Motor neuron (in vitro differentiated cells): ENCODE results near the gene DAZL. TPM values are rescaled to one million over a fixed set of nuclear protein-coding genes. Genes with fewer than 3 reads are reported as not detected.

ENCODE experiments used
- ATAC-seq, 8 experiments: fragments of 200-7000 bp; cut with Tn5 transposase; replicated peaks in 6 of 8; 2 replicates each; pipeline ENCODE4 v1.8.0; 2021; ENCODE audit warnings: mild to moderate bottlenecking in 8 of 8, moderate library complexity in 8 of 8
- H3K27ac ChIP-seq, 2 donors: fragments of 250-450 bp; sonication (Bioruptor Pico); 2 replicates each; pipeline ENCODE4 v1.9.0; 2021; ENCODE audit warnings: antibody characterized with exemption in 2 of 2, mild to moderate bottlenecking in 2 of 2, moderate library complexity in 1 of 2
- H3K4me1 ChIP-seq, 2 donors: fragments of 250-450 bp; sonication (Bioruptor Pico); replicated peaks in 1 of 2; 2 replicates each; pipeline ENCODE4 v1.6.1; 2021; ENCODE audit warnings: antibody characterized with exemption in 2 of 2, mild to moderate bottlenecking in 2 of 2, moderate library complexity in 1 of 2
- H3K4me3 ChIP-seq, 5 donors: fragments of 250-450 bp; sonication (Bioruptor Pico); 2 replicates each; pipeline ENCODE4 v1.9.0; 2021; ENCODE audit warnings: antibody characterized with exemption in 5 of 5, mild to moderate bottlenecking in 5 of 5, moderate library complexity in 4 of 5
- WGBS, 10 experiments: fragments of 450-650 bp; shearing (Covaris generic); methylation state at CpG; one replicate each; pipeline ENCODE4 v1.0.0; 2022; 5-methylcytosine and 5-hydroxymethylcytosine counted together
- in situ Hi-C, 9 experiments: fragments of 400-800 bp; cut with MboI; loops; one replicate each; pipeline ENCODE4 v1.15.0; 2021; ENCODE audit warnings: low sequenced_read_pairs in 9 of 9, low pct_unique_long_range_greater_than_20kb in 2 of 9; ENCODE audit not compliant: unreplicated experiment in 9 of 9
- total RNA-seq, 8 experiments: library from RNA; unstranded; fragments of 300-600 nt; gene quantifications; 2 replicates each; pipeline versions ENCODE4 v1.2.3 to v1.2.4, GENCODE V29; 2022

The DAZL gene
- total RNA-seq, 8 experiments from 2014 or later = 0.14 to 1.00 (median 0.17) TPM; not detected in 5

DNA sequence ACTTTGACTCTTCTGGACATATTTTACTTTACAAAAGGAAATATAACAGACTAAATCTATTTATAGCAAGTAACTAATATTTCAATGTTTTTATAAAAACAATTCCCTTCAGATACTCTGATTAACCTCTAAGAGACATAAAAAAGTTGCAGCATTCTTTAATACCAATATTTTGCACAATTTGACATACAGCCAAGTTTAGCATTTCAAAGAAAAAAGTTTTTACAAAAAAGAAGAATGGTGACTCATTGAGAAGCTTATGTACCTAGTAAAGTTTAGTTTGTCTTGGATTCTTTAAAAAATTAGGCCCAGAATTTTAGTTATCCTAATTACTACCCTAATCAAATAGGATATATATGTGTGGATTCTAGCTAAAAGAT is 17.6 kb downstream of the DAZL start:
- no peaks in the 10 kb centered on the region for H3K4me1 ChIP-seq
- in situ Hi-C loops = loop anchor here in 1 of 9 experiments (25.0 kb wide), 1 partner anchor 650 kb away; no protein-coding TSS in a partner anchor
- H3K4me3 ChIP-seq = no peak overlapping the region
- no peak overlapping the region for H3K27ac ChIP-seq
- no peak for ATAC-seq

- in situ Hi-C loops = loop anchor here in 1 of 9 experiments (25.0 kb wide), 1 partner anchor 650 kb away; no protein-coding TSS in a partner anchor
- ATAC-seq = no peak
- Histone ChIP-seq H3K27ac (no peak overlapping the region), H3K4me1 (no peaks in the 10 kb centered on the region), H3K4me3 (no peak overlapping the region)
- 40 to 100% (median 83%) methylated on average over 1 to 3 of the region's 3 CpGs for WGBS, 10 experiments
Measured at GRCh38 chr3:16587047-16587680, 18.1 kb downstream of the DAZL start.

DNA sequence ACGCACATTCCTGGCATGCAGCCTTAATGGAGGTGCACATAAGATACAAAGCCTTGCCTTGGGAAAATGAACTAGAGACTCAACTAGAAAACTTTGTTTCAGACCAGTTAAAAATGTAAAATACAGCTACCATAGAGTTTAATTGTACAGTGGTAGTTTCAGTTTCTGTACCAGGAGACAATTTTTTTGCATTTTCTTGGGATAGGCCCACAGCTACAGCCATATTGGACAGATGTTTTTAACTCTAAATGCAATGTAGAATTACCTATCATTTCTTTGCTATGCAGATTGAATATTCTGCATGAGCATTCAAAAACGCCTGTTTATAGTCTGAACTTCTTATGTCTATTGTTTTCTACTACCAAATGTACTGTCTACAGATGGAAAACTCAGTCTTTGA is 20.3 kb downstream of the DAZL start:
- WGBS, 10 experiments = 22 to 100% (median 59%) methylated on average over 1 to 2 of the region's 2 CpGs
- H3K4me3 ChIP-seq = no peak overlapping the region
- peak in 2 of 8 experiments; percentile 52 to 89 for ATAC-seq
- in situ Hi-C loops = loop anchor here in 1 of 9 experiments (25.0 kb wide), 1 partner anchor 652 kb away; no protein-coding TSS in a partner anchor
- no peak overlapping the region for H3K27ac ChIP-seq
- H3K4me1 ChIP-seq = no peaks in the 10 kb centered on the region

- 71 to 100% (median 82%) methylated on average over 1 to 5 of the region's 5 CpGs; no CpG with 5 or more reads in 1 of the 10 experiments for WGBS, 10 experiments
- Histone ChIP-seq H3K4me1 (no peaks in the 10 kb centered on the region), H3K4me3 (no peak overlapping the region), H3K27ac (no peak overlapping the region)
- ATAC-seq = no peak
- in situ Hi-C loops = loop anchor here in 1 of 9 experiments (25.0 kb wide), 1 partner anchor 654 kb away; no protein-coding TSS in a partner anchor
Measured at GRCh38 chr3:16583551-16583950, 21.7 kb downstream of the DAZL start.

GRCh38 chr3:16570113-16570512 is 35.1 kb downstream of the DAZL start:
- peak in 1 of 8 experiments; percentile 29 for ATAC-seq
- 13 to 90% (median 68%) methylated on average over 3 to 4 of the region's 4 CpGs; no CpG with 5 or more reads in 1 of the 10 experiments for WGBS, 10 experiments
- Histone ChIP-seq H3K4me3 (no peak overlapping the region), H3K27ac (no peak overlapping the region), H3K4me1 (peaks cover 0 to 6% of the 10 kb centered on the region in 2 donors)
- in situ Hi-C loops = loop anchor here in 1 of 9 experiments (25.0 kb wide), 1 partner anchor 283 kb away; no protein-coding TSS in a partner anchor

DNA sequence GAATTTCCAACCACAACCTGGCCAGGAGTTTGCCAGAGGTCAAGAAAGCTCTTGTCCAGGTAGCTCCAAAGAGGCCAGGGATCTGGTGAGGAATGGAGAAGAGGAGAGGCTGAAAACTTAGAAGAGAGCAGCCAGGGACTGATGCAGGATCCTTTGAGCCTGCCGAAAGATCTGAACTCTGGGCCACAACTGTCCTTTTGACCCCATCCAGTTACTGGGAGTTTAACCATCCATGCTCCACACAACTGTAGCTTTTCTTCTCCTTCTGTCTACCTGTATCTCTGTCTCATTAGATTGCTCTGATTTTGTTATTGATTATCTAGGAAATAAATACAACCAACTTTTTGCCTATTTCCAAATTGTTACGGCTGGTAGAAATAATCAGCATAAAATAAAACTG is 36.7 kb downstream of the DAZL start:
- H3K27ac ChIP-seq = no peak overlapping the region
- in situ Hi-C loops = loop anchor here in 1 of 9 experiments (25.0 kb wide), 1 partner anchor 281 kb away; no protein-coding TSS in a partner anchor
- ATAC-seq = no peak
- no peak overlapping the region for H3K4me3 ChIP-seq
- peaks cover 0 to 6% of the 10 kb centered on the region in 2 donors for H3K4me1 ChIP-seq
- WGBS, 10 experiments = 67 to 100% (median 90%) methylated on average over 1 to 2 of the region's 2 CpGs; no CpG with 5 or more reads in 3 of the 10 experiments

DNA sequence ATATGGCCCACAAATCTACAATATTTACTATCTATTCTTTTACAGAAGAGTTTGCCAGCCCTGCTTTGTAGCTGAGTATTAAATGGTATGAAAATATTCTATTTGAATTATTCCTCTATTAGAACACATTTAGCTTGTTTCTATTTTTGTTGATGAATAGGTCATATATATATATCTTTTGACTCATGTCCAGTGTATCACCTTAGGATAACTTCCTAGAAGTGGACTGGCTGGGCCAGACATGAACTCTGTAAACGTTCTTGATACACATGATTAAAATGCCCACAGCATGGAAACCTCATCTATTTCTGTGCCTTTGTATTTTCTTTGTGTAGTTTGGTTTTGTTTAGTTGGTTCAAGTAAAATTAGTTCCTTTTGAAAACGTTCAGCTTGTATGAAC is 37.1 kb downstream of the DAZL start:
- no peak for ATAC-seq
- peaks cover 0 to 6% of the 10 kb centered on the region in 2 donors for H3K4me1 ChIP-seq
- no peak overlapping the region for H3K4me3 ChIP-seq
- WGBS, 10 experiments = 25 to 80% (median 50%) methylated on average over 1 to 2 of the region's 2 CpGs; no CpG with 5 or more reads in 1 of the 10 experiments
- in situ Hi-C loops = loop anchor here in 1 of 9 experiments (25.0 kb wide), 1 partner anchor 281 kb away; no protein-coding TSS in a partner anchor
- no peak overlapping the region for H3K27ac ChIP-seq

- WGBS, 10 experiments = 55 to 100% (median 84%) methylated on average over 1 to 5 of the region's 5 CpGs
- no peaks in the 10 kb centered on the region for H3K4me1 ChIP-seq
- H3K4me3 ChIP-seq = no peak overlapping the region
- in situ Hi-C loops = loop anchor here in 3 of 9 experiments (10.0 to 25.0 kb wide), 2 partner anchors 273 to 275 kb away; no protein-coding TSS in a partner anchor
- H3K27ac ChIP-seq = no peak overlapping the region
- no peak for ATAC-seq
Measured at GRCh38 chr3:16559653-16560365, 45.4 kb downstream of the DAZL start.

GRCh38 chr3:16554126-16554525 is 51.1 kb downstream of the DAZL start:
- WGBS, 10 experiments = 46 to 96% (median 72%) methylated on average over 1 to 4 of the region's 4 CpGs; no CpG with 5 or more reads in 4 of the 10 experiments
- H3K4me3 ChIP-seq = no peak overlapping the region
- no peak overlapping the region for H3K27ac ChIP-seq
- in situ Hi-C loops = loop anchor here in 3 of 9 experiments (10.0 to 25.0 kb wide), 2 partner anchors 267 to 269 kb away; no protein-coding TSS in a partner anchor
- peaks cover 8 to 9% of the 10 kb centered on the region in 2 donors for H3K4me1 ChIP-seq
- ATAC-seq = no peak

DNA sequence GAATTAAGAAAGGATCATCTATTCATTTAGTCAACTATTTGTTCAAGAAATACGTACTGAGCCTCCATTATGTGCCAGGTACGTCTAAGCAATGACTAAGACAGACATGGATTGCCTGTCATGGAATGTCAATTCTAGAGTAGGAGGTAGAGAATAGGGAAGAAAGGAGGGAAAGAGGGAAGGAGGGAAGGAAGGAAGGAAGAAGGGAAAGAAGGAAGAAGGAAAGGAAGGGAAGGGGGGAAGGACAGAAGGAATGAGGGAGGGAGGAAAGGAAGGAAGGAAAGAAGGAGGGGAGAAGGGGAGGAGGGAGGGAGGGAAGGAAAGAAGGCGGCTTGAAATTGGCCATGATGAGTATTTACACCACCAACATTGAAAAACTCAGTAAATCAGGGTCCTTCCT is 52.5 kb downstream of the DAZL start:
- no peak for ATAC-seq
- Histone ChIP-seq H3K4me3 (no peak overlapping the region), H3K4me1 (peaks cover 8 to 9% of the 10 kb centered on the region in 2 donors), H3K27ac (no peak overlapping the region)
- WGBS, 10 experiments = 39 to 100% (median 72%) methylated on average over 1 to 2 of the region's 3 CpGs; no CpG with 5 or more reads in 2 of the 10 experiments
- in situ Hi-C loops = loop anchor here in 3 of 9 experiments (10.0 to 25.0 kb wide), 2 partner anchors 265 to 268 kb away; no protein-coding TSS in a partner anchor

- H3K27ac ChIP-seq = no peak overlapping the region
- peak in 3 of 8 experiments; percentile 17 to 21 (median 20) for ATAC-seq
- in situ Hi-C loops = loop anchor here in 3 of 9 experiments (10.0 to 25.0 kb wide), 2 partner anchors 264 to 267 kb away; no protein-coding TSS in a partner anchor
- WGBS, 10 experiments = 67 to 100% (median 83%) methylated on average over 1 to 4 of the region's 4 CpGs; no CpG with 5 or more reads in 1 of the 10 experiments
- peaks cover 8 to 9% of the 10 kb centered on the region in 2 donors for H3K4me1 ChIP-seq
- H3K4me3 ChIP-seq = no peak overlapping the region
Measured at GRCh38 chr3:16551342-16551976, 53.8 kb downstream of the DAZL start.

GRCh38 chr3:16550676-16551341 is 54.4 kb downstream of the DAZL start:
- in situ Hi-C loops = loop anchor here in 3 of 9 experiments (10.0 to 25.0 kb wide), 2 partner anchors 264 to 266 kb away; no protein-coding TSS in a partner anchor
- no peak overlapping the region for H3K4me3 ChIP-seq
- 0 to 100% (median 16%) methylated on average over 1 to 6 of the region's 7 CpGs for WGBS, 10 experiments
- ATAC-seq = peak; percentile 76 to 100 (median 98)
- H3K27ac ChIP-seq = no peak overlapping the region
- H3K4me1 ChIP-seq = peaks cover 8 to 9% of the 10 kb centered on the region in 2 donors
